B cell (primary cell): ENCODE results near the gene EGFL6.

Experiments
- CTCF ChIP-seq: fragments of 200-600 bp; IDR thresholded peaks from one replicate; pipeline ENCODE4 v1.8.0; 2022; ENCODE audit warnings: antibody characterized with exemption, mild to moderate bottlenecking
- EZH2 ChIP-seq: IDR thresholded peaks from 2 replicates; pipeline ENCODE4 v1.6.1; 2012; ENCODE audit warnings: borderline replicate concordance, low read depth, mild to moderate bottlenecking, moderate library complexity, low read length; ENCODE audit not compliant: insufficient read depth, poor library complexity, severe bottlenecking

DNA sequence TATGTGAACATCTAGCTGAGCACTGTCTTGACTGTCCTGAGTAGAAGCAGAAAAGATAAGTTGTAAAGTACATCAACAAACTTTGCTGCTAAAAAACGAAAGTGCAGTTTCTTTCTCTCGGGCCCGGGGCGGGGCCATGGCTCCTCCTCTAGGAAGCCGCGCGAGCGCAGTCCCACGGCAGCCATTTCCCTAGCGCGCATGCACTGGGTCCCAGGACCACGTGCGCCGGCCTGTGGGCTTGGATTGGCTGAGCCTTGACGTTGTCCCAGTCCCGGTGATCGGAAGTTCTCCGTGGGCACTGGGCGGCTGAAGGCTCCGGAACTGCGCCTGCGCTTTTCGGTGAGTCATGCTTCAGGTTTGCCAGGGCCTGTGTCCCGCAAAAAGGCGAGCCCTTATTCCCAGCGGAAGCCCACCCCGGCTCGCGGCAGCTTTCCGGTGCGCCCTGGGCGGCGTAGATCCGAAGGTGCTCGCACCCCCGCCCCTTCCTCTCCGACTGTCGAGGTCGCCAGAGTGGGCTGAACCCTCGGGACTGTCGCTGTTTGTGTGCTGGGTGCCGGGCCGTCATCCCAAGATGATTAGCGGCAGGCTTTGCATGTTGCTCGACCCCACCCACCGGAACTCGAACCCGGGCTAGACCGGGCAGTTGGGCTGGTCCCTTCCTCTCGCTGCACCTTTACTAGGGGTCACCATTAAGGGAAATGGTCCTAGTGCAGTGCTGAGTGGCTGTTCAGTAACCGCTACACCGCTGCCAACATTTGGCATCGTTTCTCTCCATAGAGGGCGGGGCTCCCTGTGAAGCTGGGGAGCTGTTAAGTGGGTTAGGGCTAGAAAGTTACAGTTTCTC lies 83.7 kb downstream of the EGFL6 start, which contains the start of gene TCEANC:
- TF ChIP-seq CTCF (no peak), EZH2 (no peak)
